Measurements from ENCODE around the gene SAMD1. TPM values are rescaled to one million over a fixed set of nuclear protein-coding genes. Genes with fewer than 3 reads are reported as not detected.
A peak's percentile ranks its signal among the peaks of the same experiment; 100 is the strongest.

SAMD1 gene
- total and polyA plus RNA-seq, 9 of the 15 experiments (the other 6 are each of a cell fraction or from before 2014, with no cell fraction given) = 2.9 to 96.0 (median 43.5) TPM

DNA sequence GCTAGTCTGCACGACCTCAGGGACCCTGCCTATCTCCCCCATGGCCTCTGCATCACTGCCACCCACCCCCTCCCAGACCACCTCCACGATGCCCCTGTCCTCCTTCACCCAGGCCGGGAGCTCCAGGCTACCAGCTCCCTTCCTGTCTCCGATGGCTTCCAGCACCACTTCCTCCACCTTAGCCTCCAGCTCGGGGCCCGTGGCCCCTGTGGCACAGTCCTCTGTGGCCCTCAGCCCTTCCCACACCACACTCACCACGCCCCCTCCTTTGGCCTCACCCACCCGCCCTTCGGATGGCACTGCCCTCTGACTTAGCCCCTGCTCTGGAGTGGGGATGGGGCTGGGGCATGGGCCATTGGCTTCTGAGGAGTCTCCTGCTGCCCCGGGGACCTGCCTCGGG, 35.8 kb downstream of the SAMD1 start:
- Histone ChIP-seq H3K4me1 (replicated peaks in 1 of 2; ENCODE audit: control insufficient read depth in 2 of 2, insufficient read depth in 2 of 2, low read length in 2 of 2) (peaks cover 16 to 55% of the 10 kb centered on the region in 2 experiments), H3K9ac (ENCODE audit: insufficient read depth in 1 of 2, low read depth in 2 of 2, low read length in 2 of 2) (0 out of 4 replicates have a peak overlapping the region, but pooled peaks of 1 of the 2 experiments have one; percentile 57), H3K36me3 (ENCODE audit: control insufficient read depth, insufficient read depth, low read length) (peaks cover 11% of the 10 kb centered on the region; the same call in 1 of the 3 replicates), H3K4me3 (no peak overlapping the region), H4K20me1 (replicated peaks; ENCODE audit: control insufficient read depth, insufficient read depth, low read length) (no peaks in the 10 kb centered on the region), H3K9me3 (replicated peaks; ENCODE audit: control insufficient read depth, insufficient read depth, low read depth, low read length) (no peaks in the 10 kb centered on the region), H2AFZ (ENCODE audit: low read depth, low read length) (no peak overlapping the region), H3K9me1 (ENCODE audit: control insufficient read depth, insufficient read depth, low read length) (no peaks in the 10 kb centered on the region), H3K4me2 (ENCODE audit: insufficient read depth, low read length) (no peak overlapping the region), H3K27me3 (ENCODE audit: control insufficient read depth in 2 of 2, insufficient read depth in 2 of 2, low read length in 2 of 2) (no peaks in the 10 kb centered on the region), H3K79me2 (ENCODE audit: control insufficient read depth, insufficient read depth, low read length) (no peaks in the 10 kb centered on the region), H3K27ac (ENCODE audit: extremely low read depth, low read depth, low read length) (no peak overlapping the region)
- ChIA-PET CTCF (ENCODE audit: low intra/inter-chr PET ratio) (no interaction called here), POLR2A (no interaction called here)
- no peak for TF ChIP-seq MCM3 (IDR thresholded peaks at IDR 0.05)
- 25% methylated on average over 6 of the region's 11 CpGs for WGBS (ENCODE audit: insufficient coverage, low coverage, missing lambda C conversion rate)
- intact Hi-C loops (cut with micrococcal nuclease) = no loop called here
- in situ Hi-C loops (cut with MboI) = loop anchor here (25.0 kb wide), 1 partner anchor 467 kb away; no protein-coding TSS in a partner anchor
- DNase-seq (ENCODE audit: extremely low read depth in 1 of 4, low spot score in 3 of 4) (peak in 3 of 4 experiments; percentile 4 to 6 (median 5)), ATAC-seq (no peak), FAIRE-seq (no peak)
- no TSS peak for BruUV-seq (replicated peaks)

DNA sequence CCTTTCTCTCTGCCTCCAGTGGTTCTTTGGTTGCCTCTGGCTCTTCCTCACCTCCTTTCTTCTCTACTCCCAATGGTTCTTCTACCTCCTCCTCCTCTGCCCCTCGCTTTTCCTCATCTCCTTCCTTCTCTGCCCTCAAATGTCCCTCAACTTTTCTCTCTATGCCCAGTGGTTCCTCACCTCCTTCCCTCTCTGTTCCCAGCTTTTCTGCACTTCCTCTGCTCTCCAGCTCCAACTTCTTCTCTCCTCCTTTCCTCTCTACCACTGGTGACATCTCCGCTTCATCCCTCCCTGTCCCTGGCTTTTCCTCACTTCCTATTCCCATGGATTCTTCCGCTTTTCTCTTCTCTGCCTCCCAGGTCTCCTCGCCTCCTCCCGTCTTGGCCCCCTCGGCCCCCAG, 36.5 kb downstream of the SAMD1 start:
- Histone ChIP-seq H3K9me3 (replicated peaks; ENCODE audit: control insufficient read depth, insufficient read depth, low read depth, low read length) (no peaks in the 10 kb centered on the region), H2AFZ (ENCODE audit: low read depth, low read length) (no peak overlapping the region), H3K4me1 (replicated peaks in 1 of 2; ENCODE audit: control insufficient read depth in 2 of 2, insufficient read depth in 2 of 2, low read length in 2 of 2) (peaks cover 10 to 52% of the 10 kb centered on the region in 2 experiments; a peak in 4 of 5 replicates), H3K27ac (ENCODE audit: extremely low read depth, low read depth, low read length) (no peak overlapping the region), H3K27me3 (ENCODE audit: control insufficient read depth in 2 of 2, insufficient read depth in 2 of 2, low read length in 2 of 2) (no peaks in the 10 kb centered on the region), H3K9me1 (ENCODE audit: control insufficient read depth, insufficient read depth, low read length) (no peaks in the 10 kb centered on the region), H3K36me3 (ENCODE audit: control insufficient read depth, insufficient read depth, low read length) (peaks cover 14% of the 10 kb centered on the region; the same call in 1 of the 3 replicates), H3K79me2 (ENCODE audit: control insufficient read depth, insufficient read depth, low read length) (no peaks in the 10 kb centered on the region), H4K20me1 (replicated peaks; ENCODE audit: control insufficient read depth, insufficient read depth, low read length) (no peaks in the 10 kb centered on the region), H3K9ac (ENCODE audit: insufficient read depth in 1 of 2, low read depth in 2 of 2, low read length in 2 of 2) (no peak overlapping the region), H3K4me2 (ENCODE audit: insufficient read depth, low read length) (no peak overlapping the region), H3K4me3 (no peak overlapping the region)
- in situ Hi-C loops (cut with MboI) (loop anchor here (25.0 kb wide), 1 partner anchor 467 kb away; no protein-coding TSS in a partner anchor), intact Hi-C loops (cut with micrococcal nuclease) (no loop called here)
- no peak for FAIRE-seq
- TF ChIP-seq PPARD (CRISPR knock-in tag; IDR thresholded peaks at IDR 0.05) (no peak), MXI1 (IDR thresholded peaks at IDR 0.05; ENCODE audit: low read depth, low read length) (no peak), ZKSCAN8 (CRISPR knock-in tag; IDR thresholded peaks at IDR 0.05) (no peak), ETV5 (CRISPR knock-in tag; IDR thresholded peaks at IDR 0.05; ENCODE audit: low read depth) (no peak), DPF2 (IDR thresholded peaks at IDR 0.05) (peak; percentile 13; the same call in 1 of the 2 replicates), TCF7L2 (IDR thresholded peaks at IDR 0.05; ENCODE audit: low read depth, low read length) (no peak), HLTF (IDR thresholded peaks at IDR 0.05) (no peak)
- TF ChIP-seq, protein P1, sequence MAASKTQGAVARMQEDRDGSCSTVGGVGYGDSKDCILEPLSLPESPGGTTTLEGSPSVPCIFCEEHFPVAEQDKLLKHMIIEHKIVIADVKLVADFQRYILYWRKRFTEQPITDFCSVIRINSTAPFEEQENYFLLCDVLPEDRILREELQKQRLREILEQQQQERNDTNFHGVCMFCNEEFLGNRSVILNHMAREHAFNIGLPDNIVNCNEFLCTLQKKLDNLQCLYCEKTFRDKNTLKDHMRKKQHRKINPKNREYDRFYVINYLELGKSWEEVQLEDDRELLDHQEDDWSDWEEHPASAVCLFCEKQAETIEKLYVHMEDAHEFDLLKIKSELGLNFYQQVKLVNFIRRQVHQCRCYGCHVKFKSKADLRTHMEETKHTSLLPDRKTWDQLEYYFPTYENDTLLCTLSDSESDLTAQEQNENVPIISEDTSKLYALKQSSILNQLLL (CRISPR knock-in tag; IDR thresholded peaks at IDR 0.05; ENCODE audit: borderline replicate concordance) = no peak
- TF ChIP-seq, protein P2, sequence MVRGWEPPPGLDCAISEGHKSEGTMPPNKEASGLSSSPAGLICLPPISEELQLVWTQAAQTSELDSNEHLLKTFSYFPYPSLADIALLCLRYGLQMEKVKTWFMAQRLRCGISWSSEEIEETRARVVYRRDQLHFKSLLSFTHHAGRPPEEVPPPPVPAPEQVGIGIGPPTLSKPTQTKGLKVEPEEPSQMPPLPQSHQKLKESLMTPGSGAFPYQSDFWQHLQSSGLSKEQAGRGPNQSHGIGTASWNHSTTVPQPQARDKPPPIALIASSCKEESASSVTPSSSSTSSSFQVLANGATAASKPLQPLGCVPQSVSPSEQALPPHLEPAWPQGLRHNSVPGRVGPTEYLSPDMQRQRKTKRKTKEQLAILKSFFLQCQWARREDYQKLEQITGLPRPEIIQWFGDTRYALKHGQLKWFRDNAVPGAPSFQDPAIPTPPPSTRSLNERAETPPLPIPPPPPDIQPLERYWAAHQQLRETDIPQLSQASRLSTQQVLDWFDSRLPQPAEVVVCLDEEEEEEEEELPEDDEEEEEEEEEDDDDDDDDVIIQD (CRISPR knock-in tag; IDR thresholded peaks at IDR 0.05) = no peak
- CTCF ChIA-PET (ENCODE audit: low intra/inter-chr PET ratio) = no interaction called here
- 30% methylated on average over 3 of the region's 6 CpGs for WGBS (ENCODE audit: insufficient coverage, low coverage, missing lambda C conversion rate)
- no peak for ATAC-seq
- BruUV-seq (replicated peaks) = no TSS peak
- DNase-seq (ENCODE audit: extremely low read depth in 1 of 4, low spot score in 3 of 4) = no peak
- POLR2A ChIA-PET = no interaction called here
